ENCODE measurements around the gene PSD4.

DNA sequence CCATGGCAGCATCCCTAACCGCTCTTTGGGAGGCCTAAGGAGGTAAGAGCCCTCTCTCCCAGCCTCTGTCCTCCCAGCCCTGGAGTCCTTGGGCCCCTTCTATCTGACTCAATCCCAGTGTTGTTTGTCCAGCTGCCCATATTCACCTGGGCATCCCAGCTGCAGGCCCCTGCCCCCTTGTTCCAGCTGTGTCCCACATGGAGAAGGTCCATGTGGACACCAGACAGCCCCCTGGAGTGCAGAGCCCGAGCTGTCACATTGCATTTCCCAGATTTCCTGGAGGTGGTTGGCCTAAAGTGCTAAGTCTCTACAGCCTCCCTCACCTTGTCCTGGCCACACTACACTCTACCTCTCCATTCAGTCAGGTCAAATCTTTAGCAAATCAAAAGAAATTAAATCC lies 42.5 kb downstream of the PSD4 start:
- TF ChIP-seq TAF1 (IDR thresholded peaks at IDR 0.05; ENCODE audit: low read depth, low read length) = no peak
- TF ChIP-seq SPI1 (IDR thresholded peaks at IDR 0.05; ENCODE audit: low read depth, low read length) = no peak
- TF ChIP-seq POLR2A (IDR thresholded peaks at IDR 0.05; ENCODE audit: low read depth, low read length) = no peak
- no peak for TF ChIP-seq POLR2AphosphoS5 (IDR thresholded peaks at IDR 0.05; ENCODE audit: low read depth, low read length)
- TF ChIP-seq POU2F2 (IDR thresholded peaks at IDR 0.05; ENCODE audit: low read depth, low read length) = no peak
